DMS114 treated with DMSO at 0.1 percent for 48 hours (cell line): Measurements from ENCODE around the gene ULK4.

Source experiments
- DNase-seq: peaks from one replicate; lab custom pipeline; 2025; ENCODE audit not compliant: unreplicated experiment; lab: John Stamatoyannopoulos, UW

Gene ULK4

GRCh38 chr3:41370307-41370706, 591.6 kb downstream of the ULK4 start:
- DNase-seq: no peak

DNA sequence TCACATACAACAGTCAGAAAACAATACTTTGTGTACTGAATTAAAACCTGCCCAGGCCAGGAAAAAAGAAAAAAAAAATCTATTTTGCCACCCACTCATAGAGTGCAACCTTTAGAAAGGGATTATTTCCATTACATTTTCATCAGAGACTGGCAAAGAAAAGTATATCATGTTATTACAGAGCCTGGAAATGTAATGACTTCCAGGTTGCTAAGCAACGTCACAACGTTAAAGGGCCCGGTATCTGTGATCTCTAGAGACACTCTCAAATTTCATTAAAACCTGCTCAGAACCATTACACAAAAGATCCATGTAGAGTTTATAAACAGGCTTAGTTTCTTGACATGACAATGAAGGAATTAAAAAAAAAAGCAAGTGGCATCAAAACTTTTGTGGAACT, 592.1 kb downstream of the ULK4 start:
- no peak for DNase-seq

GRCh38 chr3:41365973-41366372, 595.9 kb downstream of the ULK4 start:
- DNase-seq: no peak

- no peak for DNase-seq
These were observed 597.2 kb downstream of the ULK4 start for GRCh38 chr3:41364736-41365135.

DNA sequence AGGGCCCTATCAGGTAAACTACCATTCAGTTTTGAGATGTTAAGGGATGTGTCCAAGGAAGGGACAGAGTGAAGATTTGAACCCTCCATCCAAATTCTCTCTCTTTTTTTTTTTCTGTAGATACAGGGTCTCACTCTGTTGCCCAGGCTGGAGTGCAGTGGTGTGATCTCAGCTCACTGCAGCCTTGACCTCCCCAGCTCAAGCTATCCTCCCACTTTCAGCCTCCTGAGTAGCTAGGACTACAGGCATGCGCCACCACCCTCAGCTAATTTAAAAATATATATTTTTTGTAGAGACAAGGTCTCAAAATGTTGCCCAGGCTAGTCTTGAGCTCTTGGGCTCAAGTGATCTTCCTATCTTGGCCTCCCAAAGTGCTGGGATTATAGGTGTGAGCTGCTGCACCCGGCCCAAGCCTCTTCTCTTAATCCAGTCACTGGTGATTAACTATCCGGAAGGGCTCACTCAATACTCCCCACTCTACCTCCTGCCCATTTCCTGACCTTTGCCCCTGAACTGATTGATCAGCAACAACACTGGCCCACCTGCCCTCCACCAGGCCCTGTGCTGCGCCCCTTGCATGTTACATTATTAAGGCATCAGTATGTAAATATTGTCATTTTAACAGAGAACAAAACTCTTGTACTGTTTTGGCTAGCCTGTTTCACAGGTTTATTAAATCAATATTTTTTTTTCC, 597.9 kb downstream of the ULK4 start:
- DNase-seq: no peak

DNA sequence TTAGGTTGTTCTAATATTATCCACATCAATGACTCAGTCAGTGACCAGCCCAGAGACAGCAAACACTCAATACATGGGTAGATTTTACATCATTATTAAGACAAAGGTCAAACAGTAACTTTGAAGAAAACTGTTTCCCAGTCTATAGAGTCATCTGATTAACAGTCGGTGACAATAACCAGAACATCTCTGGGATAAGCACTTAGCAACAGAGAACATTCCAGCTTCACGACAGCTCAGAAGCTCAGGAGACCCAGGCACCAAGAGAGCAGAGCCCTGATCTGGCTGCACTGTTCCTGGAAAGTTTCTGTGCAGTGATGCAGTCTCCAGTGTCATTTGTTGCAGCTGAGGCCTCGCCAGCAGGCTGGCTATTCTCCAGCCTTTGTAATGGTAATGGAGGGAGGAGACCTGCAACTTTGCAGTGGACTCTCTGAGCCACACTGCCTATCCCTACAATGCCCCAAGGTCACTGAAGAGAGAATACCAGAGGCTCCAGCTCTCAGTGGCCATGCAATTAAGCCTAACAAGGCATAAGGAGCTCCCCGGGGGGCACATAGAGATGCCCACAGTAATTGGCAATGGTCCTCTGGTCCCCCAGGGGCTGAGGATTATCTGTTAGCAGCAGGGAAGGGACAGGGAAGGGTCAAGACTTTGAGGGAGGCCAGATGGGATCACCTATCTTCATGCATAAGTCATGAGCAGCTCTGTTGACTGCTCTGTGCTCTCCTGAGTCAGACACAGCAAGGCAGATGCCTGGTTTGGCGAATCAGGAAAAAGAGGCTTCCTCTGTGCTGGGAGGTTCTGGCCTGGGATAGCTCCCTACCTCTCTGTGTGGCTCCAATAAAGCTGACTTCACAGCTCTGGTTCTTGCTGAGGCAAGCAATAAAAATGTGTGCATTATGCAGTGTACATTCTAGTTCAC, 599.0 kb downstream of the ULK4 start:
- no peak for DNase-seq

DNA sequence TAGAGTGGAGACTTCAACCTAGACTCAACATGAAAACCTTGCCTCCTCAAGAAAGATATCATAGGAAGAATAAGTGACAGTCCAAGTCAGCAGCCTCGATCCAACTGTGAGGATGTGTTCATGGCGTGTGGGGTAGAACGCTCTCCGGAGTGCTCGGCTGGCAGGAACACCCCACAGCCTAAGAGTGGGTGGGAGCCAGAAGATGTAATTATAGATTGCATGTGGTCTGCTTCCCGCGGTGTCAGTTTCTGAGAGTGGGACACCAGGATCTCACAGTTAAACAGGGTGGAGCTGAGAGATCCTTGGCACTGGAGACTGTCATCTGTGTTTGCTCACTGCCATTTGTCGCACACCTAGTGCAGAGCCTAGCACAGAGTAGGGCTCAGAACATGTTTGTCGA, 604.6 kb downstream of the ULK4 start:
- no peak for DNase-seq

DNA sequence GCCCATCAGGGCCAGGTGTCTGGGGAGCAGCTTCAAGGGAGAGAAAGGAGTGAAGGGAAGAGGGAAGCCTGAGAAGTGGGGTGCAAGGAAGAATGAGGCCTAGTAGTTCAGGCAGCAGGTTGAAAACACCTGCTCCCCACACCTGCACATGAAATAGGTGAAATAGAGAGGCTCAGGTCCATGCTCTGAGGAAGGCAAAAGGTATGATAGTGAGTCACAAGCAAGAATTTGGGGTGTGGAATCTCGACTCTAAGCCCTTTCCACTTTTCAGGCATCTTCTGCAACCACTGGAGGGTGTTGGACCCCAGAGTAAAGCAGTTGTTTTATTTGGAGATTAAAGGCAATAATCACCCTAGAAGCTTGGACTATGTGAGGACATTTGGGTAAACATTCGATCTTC, 605.1 kb downstream of the ULK4 start:
- DNase-seq: no peak

GRCh38 chr3:41352510-41352909, 609.4 kb downstream of the ULK4 start:
- no peak for DNase-seq

DNA sequence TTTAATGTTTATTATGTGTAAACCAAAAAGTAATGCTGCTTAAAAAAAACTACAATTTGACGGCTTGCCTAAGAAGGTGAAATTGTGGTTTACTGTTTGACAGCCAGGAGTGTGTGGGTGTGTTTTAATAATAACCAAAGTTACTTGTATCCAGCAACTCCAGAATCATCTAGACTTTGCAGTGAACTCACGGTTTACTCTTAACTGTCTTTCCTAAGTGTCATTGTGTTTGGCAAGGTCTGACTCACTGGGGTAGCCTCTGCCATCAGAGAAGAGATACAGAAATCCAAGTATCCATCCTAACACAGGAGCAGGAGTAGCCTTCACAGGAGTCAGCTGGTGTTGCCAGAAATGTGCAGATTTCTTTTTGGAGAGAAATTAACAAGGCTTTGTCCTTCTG, 611.5 kb downstream of the ULK4 start:
- no peak for DNase-seq

DNA sequence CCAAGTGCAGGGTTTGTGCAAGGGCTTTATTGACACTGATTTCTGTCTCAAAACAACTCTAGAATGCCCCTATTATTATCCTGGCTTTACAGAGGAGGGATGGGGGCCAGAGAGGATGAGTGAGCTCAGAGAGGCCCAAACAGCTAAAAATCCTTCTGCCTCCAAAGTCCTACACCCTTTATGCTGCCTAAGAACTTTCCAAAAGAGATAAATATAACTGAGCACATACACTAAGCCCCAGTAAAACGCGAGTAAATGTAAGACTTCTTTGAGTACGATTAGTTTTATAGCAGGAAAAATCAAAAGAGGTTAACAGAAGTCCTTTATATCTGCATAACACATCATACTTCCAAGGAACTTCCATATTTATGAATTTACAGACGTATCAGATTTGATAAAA, 613.5 kb downstream of the ULK4 start:
- no peak for DNase-seq

GRCh38 chr3:41346698-41347270, 615.1 kb downstream of the ULK4 start:
- DNase-seq: no peak

DNA sequence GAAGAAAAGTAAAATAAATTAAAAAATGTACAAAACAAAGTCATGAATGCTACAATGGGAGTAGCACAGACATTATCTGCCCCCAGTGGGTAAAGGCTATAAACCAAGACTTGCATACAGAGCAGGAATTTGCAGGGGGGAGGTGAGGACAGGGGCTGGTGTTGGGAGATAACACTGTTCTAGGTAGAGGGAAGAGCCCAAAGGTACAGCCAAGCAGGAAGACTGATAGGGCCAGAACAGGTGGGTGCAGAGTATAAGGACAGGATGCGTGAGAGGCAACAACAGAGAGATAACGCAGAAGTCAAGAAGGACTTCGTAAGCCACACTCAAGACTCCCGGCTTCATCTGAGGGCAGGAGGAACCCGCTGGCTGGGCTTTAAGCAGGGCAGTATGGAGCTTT, 616.1 kb downstream of the ULK4 start:
- no peak for DNase-seq

DNA sequence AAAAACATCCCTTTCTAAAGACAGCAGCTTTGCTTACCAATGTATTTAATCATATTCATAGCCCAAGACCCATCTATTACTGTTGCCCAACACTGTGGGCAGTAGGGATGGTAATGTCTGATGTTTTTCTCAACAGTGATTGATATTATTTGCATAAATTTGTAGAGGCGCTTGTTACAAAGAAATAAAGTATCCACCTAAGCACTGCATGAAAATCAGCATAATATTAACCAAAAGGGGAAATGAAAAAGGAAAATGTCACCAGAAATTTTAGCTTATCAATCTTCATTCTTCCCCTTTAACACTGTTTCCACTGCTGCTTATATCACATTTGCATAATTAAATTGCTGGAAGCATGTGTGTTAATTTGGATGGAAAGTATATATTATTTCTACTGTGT, 622.1 kb downstream of the ULK4 start:
- no peak for DNase-seq

GRCh38 chr3:41338276-41338675, 623.6 kb downstream of the ULK4 start:
- DNase-seq: no peak

- DNase-seq: no peak
These were observed 627.5 kb downstream of the ULK4 start for GRCh38 chr3:41334426-41334825.

- DNase-seq: no peak
These were observed 630.9 kb downstream of the ULK4 start for GRCh38 chr3:41331041-41331440.

DNA sequence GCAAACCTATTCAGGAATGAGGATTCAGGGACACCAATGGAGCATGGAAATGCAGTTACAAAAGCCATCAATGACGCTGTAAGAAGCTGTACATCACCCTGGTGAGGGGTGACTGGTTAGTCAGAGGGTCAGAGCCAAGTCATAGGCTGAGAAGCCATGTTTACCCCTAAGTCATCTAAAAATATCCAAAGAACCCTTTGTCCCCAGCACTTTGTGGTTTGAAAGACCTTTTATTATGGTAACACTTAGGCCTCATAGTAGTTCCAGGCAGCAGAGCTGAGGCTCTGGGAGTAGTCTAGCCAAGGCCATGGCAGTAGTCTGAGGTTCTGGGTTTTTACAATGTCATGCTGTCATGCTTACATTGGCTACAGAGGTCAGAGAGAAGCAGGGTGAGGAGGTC, 631.4 kb downstream of the ULK4 start:
- DNase-seq: no peak

GRCh38 chr3:41329881-41330280, 632.0 kb downstream of the ULK4 start:
- no peak for DNase-seq

DNA sequence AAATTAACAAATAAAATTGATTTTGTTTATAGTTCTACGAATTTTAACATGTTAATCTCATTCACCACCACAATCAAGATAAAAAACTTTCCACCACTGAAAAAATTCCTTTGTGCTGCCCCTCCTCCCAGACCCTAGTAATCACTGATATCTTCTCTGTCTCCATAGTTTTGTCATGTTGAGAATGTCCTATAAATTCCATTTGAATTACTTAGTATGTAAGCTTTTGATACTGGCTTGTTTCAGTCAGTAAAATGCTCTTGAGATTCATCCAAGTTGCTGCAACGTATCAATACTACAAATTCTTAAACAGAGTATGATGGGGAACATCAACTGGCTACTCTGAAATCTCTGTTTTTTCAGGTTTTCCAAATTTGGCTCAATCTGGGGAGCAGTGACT, 633.0 kb downstream of the ULK4 start:
- DNase-seq: no peak

DNA sequence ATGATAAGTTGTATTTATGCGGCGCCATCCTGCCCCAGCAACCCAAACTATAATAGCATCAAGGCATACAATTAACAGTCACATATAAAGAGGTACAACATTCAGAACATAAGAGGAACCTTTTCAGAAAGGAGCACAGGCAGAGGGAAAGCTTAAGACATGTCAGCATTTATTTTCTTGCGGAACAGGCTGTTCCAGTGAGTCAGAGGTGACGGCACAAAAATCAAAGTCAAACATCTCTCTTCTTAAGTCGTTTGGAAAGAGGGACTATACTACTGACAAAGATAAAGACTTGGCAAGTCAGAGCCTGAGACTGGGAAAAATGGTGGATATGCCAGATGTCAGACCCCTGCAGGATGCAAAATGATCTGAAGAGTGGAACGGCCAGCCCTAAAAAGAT, 634.2 kb downstream of the ULK4 start:
- no peak for DNase-seq

DNA sequence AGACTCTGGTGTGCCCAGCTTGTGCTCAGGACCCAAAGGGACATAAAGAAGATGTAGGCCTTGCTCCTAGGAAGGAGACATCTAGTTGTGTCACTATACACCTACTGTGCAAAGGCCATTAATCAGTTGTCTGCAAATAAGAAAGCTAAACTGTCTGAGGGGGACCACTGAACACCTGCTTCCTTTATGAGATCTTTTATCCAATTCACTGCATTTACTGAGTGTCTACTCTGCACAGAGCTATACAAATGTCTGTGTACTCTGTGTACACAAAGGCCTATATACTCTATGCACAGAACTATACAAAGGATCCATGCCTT, 637.8 kb downstream of the ULK4 start:
- DNase-seq: no peak
